Caco-2 (cell line): ENCODE data around the gene KRTAP2-2. TPM values are rescaled to one million over a fixed set of nuclear protein-coding genes. Genes with fewer than 3 reads are reported as not detected.
"Not testable (repeated sequence)": the region's sequence is repeated elsewhere in the genome, so short reads cannot be mapped to it uniquely, and the experiment has no call there.

Experiments
- BruUV-seq: library from RNA; stranded (reverse); fragments of 400-500 nt; replicated peaks from 2 replicates; lab custom pipeline; 2021; lab: Mats Ljungman, UMichigan
- CTCF ChIA-PET: fragments of 300-600 bp; sonication (Branson Sonifier 250); formaldehyde crosslinking; loops from one replicate; lab custom pipeline; 2022; ENCODE audit warnings: antibody characterized with exemption; lab: Charles Lee
- POLR2A ChIA-PET: fragments of 300-600 bp; sonication (Branson Sonifier 250); formaldehyde crosslinking; loops from one replicate; lab custom pipeline; 2022; ENCODE audit warnings: antibody characterized with exemption; lab: Charles Lee
- DNase-seq, 2 experiments: peaks; one replicate each; pipeline versions ENCODE4 v3.0.0 to v3.0.0-alpha.2; 2020 to 2022
- H3K27me3 ChIP-seq: replicated peaks from 2 replicates; pipeline ENCODE4 v1.6.0; 2011; ENCODE audit warnings: low read length; ENCODE audit not compliant: control insufficient read depth, insufficient read depth
- H3K36me3 ChIP-seq: 2 replicates; pipeline ENCODE4 v1.5.1; 2011; ENCODE audit warnings: low read length; ENCODE audit not compliant: control insufficient read depth, insufficient read depth
- H3K4me1 ChIP-seq: fragments of 250-450 bp; sonication (Bioruptor Pico); 2 replicates; pipeline ENCODE4 v1.5.1; 2020; ENCODE audit warnings: mild to moderate bottlenecking
- H3K4me3 ChIP-seq: 2 replicates; pipeline ENCODE4 v1.5.1; 2011; ENCODE audit warnings: low read depth, mild to moderate bottlenecking, control low read depth, low read length
- H3K9me3 ChIP-seq: fragments of 250-450 bp; sonication (Bioruptor Pico); 2 replicates; pipeline ENCODE4 v1.5.1; 2020; ENCODE audit warnings: mild to moderate bottlenecking, moderate library complexity
- H3K27ac Mint-ChIP-seq: one replicate; pipeline ENCODE4 v1.8.0; 2022; ENCODE audit warnings: mixed read lengths; ENCODE audit not compliant: unreplicated experiment
- H3K27me3 Mint-ChIP-seq: one replicate; pipeline ENCODE4 v1.8.0; 2022; ENCODE audit warnings: mixed read lengths; ENCODE audit not compliant: insufficient read depth, unreplicated experiment
- H3K36me3 Mint-ChIP-seq: one replicate; pipeline ENCODE4 v1.8.0; 2022; ENCODE audit warnings: mild to moderate bottlenecking, mixed read lengths; ENCODE audit not compliant: insufficient read depth, unreplicated experiment
- H3K4me1 Mint-ChIP-seq: one replicate; pipeline ENCODE4 v1.8.0; 2022; ENCODE audit warnings: low read depth, mixed read lengths; ENCODE audit not compliant: unreplicated experiment
- H3K4me3 Mint-ChIP-seq: one replicate; pipeline ENCODE4 v1.8.0; 2022; ENCODE audit warnings: mild to moderate bottlenecking, moderate library complexity, mixed read lengths; ENCODE audit not compliant: unreplicated experiment
- H3K9me3 Mint-ChIP-seq: one replicate; pipeline ENCODE4 v1.8.0; 2022; ENCODE audit warnings: mixed read lengths; ENCODE audit not compliant: unreplicated experiment
- CTCF ChIP-seq, 2 experiments: fragments of 200-600 bp in 1 of 2; IDR thresholded peaks; 1 replicate in 1 of 2; 2 replicates in 1 of 2; pipeline versions ENCODE4 v1.5.1 to v1.8.0; 2011 to 2022; ENCODE audit warnings: antibody characterized with exemption in 1 of 2, control low read depth in 1 of 2, inconsistent platforms in 1 of 2, low read depth in 1 of 2, low read length in 1 of 2, mild to moderate bottlenecking in 1 of 2, moderate library complexity in 1 of 2; ENCODE audit not compliant: insufficient read depth in 1 of 2, severe bottlenecking in 1 of 2, unreplicated experiment in 1 of 2
- intact Hi-C: fragments of 100-400 bp; cut with micrococcal nuclease; formaldehyde crosslinking; loops from one replicate; pipeline ENCODE4 v1.10.0; 2022; ENCODE audit not compliant: unreplicated experiment
- total RNA-seq: library from RNA; stranded (reverse); gene quantifications from 2 replicates; pipeline ENCODE4 v1.2.3, GENCODE V29; 2022

KRTAP2-2 gene
- total RNA-seq, 1 experiment from 2014 or later = not detected

- no peak for TF ChIP-seq CTCF (IDR thresholded peaks at IDR 0.05; ENCODE audit: insufficient read depth in 1 of 2, low read depth in 1 of 2, low read length in 1 of 2, severe bottlenecking in 1 of 2, unreplicated experiment in 1 of 2)
- Mint-ChIP-seq H3K4me3 (no peak overlapping the region), H3K27me3 (no peaks in the 10 kb centered on the region), H3K36me3 (no peaks in the 10 kb centered on the region), H3K4me1 (no peaks in the 10 kb centered on the region), H3K27ac (no peak overlapping the region), H3K9me3 (peaks cover 23% of the 10 kb centered on the region)
- DNase-seq = no peak
- Histone ChIP-seq H3K9me3 (peaks cover 10% of the 10 kb centered on the region), H3K4me3 (no peak overlapping the region), H3K36me3 (no peaks in the 10 kb centered on the region), H3K4me1 (peaks cover 8% of the 10 kb centered on the region), H3K27me3 (no peaks in the 10 kb centered on the region)
- ChIA-PET POLR2A (no interaction called here), CTCF (no interaction called here)
- no TSS peak for BruUV-seq
- intact Hi-C loops = no loop called here
Observed at GRCh38 chr17:41042953-41043352, 12.1 kb downstream of the KRTAP2-2 start.

GRCh38 chr17:41040783-41041571, 14.1 kb downstream of the KRTAP2-2 start, which contains the start of gene KRTAP1-1:
Gene KRTAP1-1, minus strand, starts transcription at chr17:41041450. Its CDS starts 53 bp downstream, at chr17:41041397.
- CTCF ChIA-PET, BruUV-seq, H3K4me1 ChIP-seq, H3K4me1 Mint-ChIP-seq, intact Hi-C loops, DNase-seq, H3K4me3 Mint-ChIP-seq, H3K27ac Mint-ChIP-seq, H3K36me3 Mint-ChIP-seq, H3K27me3 ChIP-seq, POLR2A ChIA-PET, H3K36me3 ChIP-seq, H3K27me3 Mint-ChIP-seq, H3K4me3 ChIP-seq, H3K9me3 ChIP-seq: not testable (repeated sequence)
- peaks cover 23% of the 10 kb centered on the region for H3K9me3 Mint-ChIP-seq

DNA sequence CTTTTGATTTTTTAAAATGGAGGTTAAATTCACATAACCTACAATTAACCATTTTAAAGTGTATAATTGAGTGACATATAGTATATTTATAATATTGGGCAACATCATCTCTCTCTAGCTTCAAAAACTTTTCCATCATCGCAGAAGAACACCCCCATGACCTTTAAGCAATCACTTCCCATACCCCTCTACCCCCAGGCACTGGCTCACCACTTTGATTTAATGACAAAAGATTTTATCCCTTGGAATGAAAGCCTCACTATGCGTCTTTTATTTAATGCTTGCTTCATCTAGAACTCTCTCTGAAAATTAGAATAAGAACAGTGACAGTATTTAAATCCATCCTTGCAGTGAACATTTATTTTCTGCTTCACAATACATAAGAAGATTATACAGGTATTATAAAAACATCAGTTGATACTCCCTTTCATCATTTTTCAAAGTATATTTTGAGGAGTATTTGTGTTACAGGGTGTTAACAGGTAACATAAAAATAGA, 17.1 kb downstream of the KRTAP2-2 start:
- Mint-ChIP-seq H3K27ac (no peak overlapping the region), H3K4me3 (no peak overlapping the region), H3K27me3 (no peaks in the 10 kb centered on the region), H3K4me1 (peaks cover 8% of the 10 kb centered on the region), H3K9me3 (peaks cover 9% of the 10 kb centered on the region), H3K36me3 (no peaks in the 10 kb centered on the region)
- no peak for TF ChIP-seq CTCF (IDR thresholded peaks at IDR 0.05; ENCODE audit: insufficient read depth in 1 of 2, low read depth in 1 of 2, low read length in 1 of 2, severe bottlenecking in 1 of 2, unreplicated experiment in 1 of 2)
- POLR2A ChIA-PET = no interaction called here
- Histone ChIP-seq H3K9me3 (no peaks in the 10 kb centered on the region), H3K36me3 (no peaks in the 10 kb centered on the region), H3K4me1 (0 out of 2 replicates have a peak, but pooled peaks cover 3% of the 10 kb centered on the region), H3K4me3 (no peak overlapping the region), H3K27me3 (no peaks in the 10 kb centered on the region)
- intact Hi-C loops = no loop called here
- no peak for DNase-seq
- no TSS peak for BruUV-seq
- CTCF ChIA-PET = no interaction called here

DNA sequence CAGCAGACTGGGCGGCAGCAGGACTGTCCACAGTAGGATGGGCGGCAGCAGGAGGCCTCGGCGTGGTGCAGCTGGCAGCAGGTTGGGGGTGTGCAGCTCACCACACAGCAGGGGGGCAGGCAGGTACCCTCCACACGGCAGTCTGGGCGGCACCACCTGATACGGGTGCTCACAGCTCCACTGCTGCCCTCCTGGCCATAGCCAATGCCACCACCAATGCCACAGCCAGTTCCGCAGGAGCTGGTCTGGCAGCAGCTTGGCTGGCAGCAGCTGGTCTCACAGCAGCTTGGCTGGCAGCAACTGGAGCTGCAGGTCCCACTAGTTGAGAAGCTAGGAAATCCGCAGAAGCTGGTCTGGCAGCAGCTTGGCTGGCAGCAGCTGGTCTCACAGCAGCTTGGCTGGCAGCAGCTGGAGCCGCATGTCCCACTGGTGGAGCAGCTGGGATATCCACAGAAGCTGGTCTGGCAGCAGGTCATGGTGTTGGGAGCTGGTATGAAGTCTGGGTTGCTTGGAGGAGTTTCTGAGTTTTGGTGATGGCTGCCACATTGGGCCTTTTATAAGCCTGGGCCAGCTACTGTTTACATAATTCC, 20.6 kb downstream of the KRTAP2-2 start, which contains the start of gene KRTAP1-3:
TSS of gene KRTAP1-3 (minus strand) at position 529 of the 590 bp plus-strand sequence. CDS start at position 476, 53 bp downstream.
- not testable (repeated sequence) for BruUV-seq, H3K4me3 ChIP-seq

More for the DNA sequence above, 20.6 kb downstream of the KRTAP2-2 start, which contains the start of gene KRTAP1-3:
- DNase-seq, POLR2A ChIA-PET, H3K36me3 Mint-ChIP-seq, CTCF ChIA-PET, H3K4me1 ChIP-seq, H3K4me1 Mint-ChIP-seq, H3K27me3 ChIP-seq, H3K4me3 Mint-ChIP-seq, H3K36me3 ChIP-seq, H3K27me3 Mint-ChIP-seq, H3K27ac Mint-ChIP-seq, H3K9me3 Mint-ChIP-seq, intact Hi-C loops, H3K9me3 ChIP-seq: not testable (repeated sequence)
